Stimulated activated CD4-positive, alpha-beta T cell treated with anti-CD3 and anti-CD28 coated beads, Interleukin-2, amount 100 ng/mL, for 48 hours (primary cell): ENCODE data around the gene CSHL1.

Experiments used
- DNase-seq, 2 donors: peaks; one replicate each; pipeline ENCODE4 v3.0.0-alpha.2; 2020

Gene CSHL1

DNA sequence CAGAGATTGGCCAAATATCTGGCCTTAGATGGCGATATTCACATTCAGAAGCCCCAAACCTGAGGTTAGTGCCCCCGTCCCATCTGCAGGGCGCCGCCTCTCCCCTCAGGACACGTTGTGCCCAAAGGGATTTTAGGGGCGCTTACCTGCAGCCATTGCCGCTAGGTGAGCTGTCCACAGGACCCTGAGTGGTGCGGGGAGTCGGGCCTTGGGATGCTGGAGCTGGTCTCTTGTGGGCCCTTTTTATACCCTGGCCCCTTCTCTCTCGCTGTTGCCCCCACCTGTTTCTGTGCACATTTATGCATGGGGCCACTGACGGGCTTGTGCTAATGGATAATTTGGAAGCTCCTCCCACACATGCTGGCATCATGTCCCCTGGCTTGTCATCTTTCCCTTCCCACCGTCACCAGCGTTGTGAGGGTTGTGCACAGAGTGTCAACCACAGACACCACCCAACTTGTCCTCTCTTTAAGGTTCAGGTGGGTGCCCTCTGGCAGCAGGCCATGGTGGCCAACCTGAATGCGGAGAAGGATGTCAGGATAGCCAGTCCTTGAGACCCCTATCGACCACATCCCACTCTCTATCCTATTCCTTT, at the start of gene CSHL1:
TSS of gene CSHL1 (minus strand) at position 218 of the 595 bp plus-strand sequence. CDS start at position 156, 62 bp downstream.
- DNase-seq, result no peak

- no peak for DNase-seq
These were observed 49.4 kb upstream of the CSHL1 start for GRCh38 chr17:63960430-63960829.

DNA sequence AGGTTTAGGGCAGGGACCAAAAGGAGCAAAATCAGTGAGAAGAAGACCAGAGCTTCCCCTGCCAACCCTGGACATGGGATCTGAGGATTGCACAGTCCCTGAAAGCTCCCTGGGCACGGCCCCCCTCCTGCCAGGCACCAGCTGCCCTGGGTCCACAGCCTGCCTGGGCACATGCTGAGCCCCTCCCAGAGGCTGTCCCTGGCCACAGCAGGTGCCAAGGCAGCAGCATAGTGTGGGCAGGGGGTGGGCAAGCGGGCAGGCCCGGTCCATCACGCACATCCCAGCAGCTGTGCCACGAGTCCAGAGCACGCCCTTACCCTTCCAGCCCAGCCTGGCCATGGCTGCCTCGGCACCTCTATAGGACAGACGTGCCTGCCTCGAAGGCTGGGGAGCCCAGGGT, 48.9 kb upstream of the CSHL1 start:
- DNase-seq, result no peak

DNA sequence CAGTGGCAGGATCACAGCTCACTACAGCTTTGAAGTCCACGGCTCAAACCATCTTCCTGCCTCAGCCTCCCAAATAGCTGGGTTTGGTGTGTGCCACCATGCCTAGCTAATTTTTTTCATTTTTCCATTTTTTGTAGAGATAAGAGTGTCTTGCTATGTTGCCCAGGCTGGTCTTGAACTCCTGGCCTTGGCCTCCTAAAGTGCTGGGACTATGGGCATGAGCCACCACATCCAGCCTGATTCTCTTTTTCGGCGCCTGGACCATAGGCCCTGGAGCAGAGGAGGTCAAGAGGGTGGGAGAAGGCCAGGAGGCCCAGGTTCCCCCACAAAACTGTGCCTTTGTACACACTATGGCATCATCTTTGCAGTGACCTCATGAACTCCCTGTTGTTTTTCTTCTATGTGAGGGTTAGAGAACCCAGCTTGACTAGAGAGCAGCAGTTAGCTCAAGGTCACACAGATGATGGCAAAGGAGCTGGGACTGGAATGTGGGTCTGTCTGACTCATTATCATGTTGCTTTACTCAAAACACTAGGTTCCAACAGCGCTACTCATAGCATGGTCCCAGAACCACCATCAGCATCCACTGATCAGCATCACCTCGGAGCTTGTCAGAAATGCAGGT, 45.4 kb upstream of the CSHL1 start:
- no peak for DNase-seq

DNA sequence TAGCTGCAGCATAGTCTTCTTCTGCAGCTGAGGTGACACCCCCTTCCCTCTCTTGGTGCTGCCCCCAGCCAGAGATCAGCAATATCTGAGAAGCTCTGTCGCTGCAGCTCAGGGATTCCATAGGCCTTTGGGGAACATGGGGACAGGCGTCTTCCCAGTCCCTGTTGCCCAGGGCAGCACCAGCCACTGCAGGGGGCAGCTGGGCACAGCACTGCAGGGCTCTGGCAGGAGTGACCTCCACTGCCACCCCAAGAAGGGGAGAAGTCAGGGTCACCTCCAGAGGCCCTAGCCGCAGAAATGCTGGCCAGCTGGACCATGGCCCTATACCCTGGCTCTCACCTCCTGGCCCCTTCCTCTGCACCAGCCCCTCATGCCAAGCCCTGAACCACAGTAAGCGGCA, 44.7 kb upstream of the CSHL1 start:
- DNase-seq, result no peak

GRCh38 chr17:63955232-63955631, 44.2 kb upstream of the CSHL1 start:
- no peak for DNase-seq

- no peak for DNase-seq
These were observed 43.5 kb upstream of the CSHL1 start for GRCh38 chr17:63954402-63955063.

DNA sequence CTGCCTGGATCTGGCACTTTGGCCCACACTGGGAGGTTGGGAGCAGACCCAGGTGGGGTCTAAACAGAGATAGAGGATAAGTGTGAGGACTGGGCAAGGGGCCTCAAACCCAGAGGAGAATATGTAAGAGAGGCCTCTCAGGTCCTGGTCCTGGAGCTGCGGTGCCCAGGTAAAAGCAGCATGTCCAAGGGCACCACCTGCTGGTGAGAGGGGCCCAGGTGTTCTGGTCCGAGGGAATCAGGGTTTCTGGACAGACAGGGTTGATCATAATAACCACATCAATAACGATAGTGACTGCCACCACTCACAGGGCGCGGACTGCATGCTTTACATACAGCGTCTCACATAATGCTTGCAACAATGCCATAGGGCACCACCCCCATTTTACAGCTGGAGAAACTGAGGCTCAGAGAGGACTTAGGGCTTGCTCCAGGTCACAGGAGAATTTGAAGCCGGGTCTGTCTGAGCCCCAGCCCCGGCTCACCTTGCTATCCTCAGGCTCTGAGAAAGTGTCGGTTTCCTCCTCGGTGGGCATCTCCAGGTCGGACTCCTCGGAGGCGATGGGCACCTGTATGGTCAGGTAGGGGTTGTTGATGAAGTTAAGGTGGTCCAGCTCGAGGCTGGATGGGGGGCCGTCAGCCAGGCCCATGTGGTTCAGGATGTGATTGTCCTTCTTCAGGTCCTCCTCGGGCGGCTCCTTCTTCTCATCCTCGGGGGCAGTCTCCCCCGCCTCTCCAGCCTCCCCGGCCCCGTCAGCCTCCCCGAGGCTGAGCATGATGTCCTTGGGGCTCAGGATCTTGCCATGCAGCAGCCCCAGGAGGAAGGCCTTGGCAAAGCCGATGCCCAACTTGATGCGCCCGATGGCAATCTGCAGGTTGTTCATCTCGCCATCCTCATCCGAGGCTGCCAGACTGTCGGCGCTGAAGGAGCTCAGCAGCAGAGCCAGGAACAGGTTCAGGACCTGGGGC, 40.2 kb upstream of the CSHL1 start:
- no peak for DNase-seq

DNA sequence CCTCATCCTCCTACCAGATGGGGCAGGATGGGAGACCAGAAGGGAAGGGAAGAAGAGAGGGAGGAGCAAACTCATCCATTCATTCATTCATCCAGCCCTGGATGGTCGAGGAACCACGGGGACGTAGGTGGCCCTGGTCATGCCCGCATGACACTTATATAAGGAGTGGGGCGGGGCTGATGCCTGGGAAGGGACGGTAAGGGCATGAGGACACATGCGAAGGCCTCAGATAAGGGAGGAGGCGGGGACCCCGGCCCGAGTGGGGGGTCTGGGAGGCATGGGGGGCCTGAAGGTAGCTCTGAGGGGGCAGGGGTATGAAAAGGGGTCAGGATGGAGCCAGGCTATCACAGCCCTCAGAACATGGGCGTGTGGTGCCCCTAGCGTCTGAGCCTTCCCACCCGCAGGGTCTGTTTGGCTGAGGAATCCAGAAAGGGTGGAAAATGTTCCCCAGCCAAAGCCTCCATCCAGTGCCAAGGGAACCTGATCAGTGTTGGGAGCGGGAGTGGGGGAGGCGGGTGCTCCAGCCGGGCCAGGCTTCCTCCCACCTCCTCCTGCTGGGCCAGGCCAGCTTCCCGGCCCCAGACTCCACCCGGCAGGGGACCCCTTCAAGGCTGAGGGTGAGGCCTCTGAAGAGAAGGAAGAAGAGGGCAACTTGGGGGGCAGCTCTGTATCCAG, 38.7 kb upstream of the CSHL1 start:
- DNase-seq, result no peak

DNA sequence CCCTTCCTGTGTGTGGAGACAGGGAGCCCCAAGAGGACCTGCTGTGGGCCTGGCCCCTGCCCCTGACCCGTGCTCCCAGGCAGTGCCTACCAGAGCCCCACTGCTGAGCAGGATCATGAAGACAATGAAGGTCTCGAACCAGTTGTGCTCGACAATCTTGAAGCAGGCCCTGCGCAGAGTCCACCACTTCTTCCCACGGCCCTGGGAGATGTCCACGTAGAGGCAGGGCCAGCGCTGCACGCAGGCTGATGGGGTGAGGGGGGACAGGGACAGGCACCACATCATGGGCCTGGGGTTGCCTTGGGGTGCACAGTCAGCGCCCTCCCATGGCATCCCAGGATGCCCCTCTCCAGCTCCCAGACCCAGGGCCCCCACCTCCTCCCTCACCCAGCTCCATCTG, 37.5 kb upstream of the CSHL1 start:
- no peak for DNase-seq

GRCh38 chr17:63947711-63948330, 36.8 kb upstream of the CSHL1 start:
- no peak for DNase-seq

GRCh38 chr17:63946440-63947363, 35.6 kb upstream of the CSHL1 start:
- DNase-seq, result peak; percentile 59 to 63

GRCh38 chr17:63945784-63946439, 34.9 kb upstream of the CSHL1 start:
- DNase-seq, result no peak

- no peak for DNase-seq
These were observed 33.9 kb upstream of the CSHL1 start for GRCh38 chr17:63944736-63945499.

GRCh38 chr17:63943745-63944144, 32.7 kb upstream of the CSHL1 start:
- DNase-seq, result no peak

GRCh38 chr17:63942309-63942985, 31.4 kb upstream of the CSHL1 start:
- no peak for DNase-seq

DNA sequence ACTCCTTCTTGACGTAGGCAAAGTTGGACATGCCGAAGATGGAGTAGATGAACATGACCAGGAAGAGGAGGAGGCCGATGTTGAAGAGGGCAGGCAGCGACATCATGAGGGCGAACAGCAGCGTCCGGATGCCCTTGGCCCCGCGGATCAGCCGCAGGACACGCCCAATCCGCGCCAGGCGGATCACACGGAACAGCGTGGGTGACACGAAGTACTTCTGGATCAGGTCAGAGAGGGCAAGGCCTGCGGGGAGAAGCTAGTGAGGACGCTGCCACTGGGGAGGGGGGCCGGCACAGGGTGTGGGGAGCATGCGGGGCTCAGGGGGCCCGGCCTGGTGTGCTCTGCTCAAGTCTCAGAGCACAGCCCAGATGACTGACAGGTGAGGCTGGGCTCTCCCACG, 30.7 kb upstream of the CSHL1 start:
- DNase-seq, result no peak

DNA sequence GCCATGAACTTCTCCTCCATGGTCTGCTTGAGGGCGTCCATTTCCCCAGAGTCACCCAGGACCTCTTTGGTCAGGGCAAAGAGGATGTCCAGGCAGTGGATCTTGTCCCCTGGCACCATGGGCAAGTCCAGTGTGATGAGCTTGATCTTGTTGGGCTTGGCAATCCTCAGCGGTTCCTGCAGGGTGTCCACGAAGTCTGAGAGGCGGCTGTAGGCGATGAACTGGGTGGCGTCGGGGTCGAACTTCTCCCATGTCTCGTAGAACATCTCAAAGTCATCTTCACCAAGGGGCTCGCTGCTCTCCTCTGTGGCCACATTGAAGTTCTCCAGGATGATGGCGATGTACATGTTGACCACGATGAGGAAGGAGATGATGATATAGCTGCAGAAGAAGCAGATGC, 30.1 kb upstream of the CSHL1 start:
- no peak for DNase-seq

DNA sequence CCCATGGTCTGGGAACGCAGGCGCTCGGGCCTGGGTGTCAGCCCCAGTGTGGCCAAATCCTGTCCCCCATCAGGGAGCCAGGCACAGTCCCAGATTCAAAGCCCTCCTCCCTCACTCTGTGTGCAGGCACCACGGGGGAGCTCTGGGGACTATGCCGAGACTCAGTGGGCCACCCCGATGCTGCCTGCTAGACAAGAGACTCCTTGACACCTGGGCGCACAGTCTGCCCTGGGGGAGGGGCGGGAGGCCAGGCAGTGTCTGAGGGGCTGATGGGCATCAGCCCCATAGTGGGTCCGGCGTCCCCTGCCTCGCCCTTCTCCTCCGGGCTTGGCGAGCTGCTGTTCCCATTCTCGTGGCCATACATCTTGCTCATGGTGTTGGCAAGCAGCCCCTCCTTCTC, 29.5 kb upstream of the CSHL1 start:
- no peak for DNase-seq
